ENCODE results near the gene INHBC.

INHBC gene

GRCh38 chr12:57470286-57470969 lies 35.8 kb downstream of the INHBC start:
- DNase-seq = no peak

- no peak for DNase-seq
Observed at GRCh38 chr12:57470970-57471656, 36.5 kb downstream of the INHBC start.

- no peak for DNase-seq
Observed at GRCh38 chr12:57471661-57472060, 37.1 kb downstream of the INHBC start.

- no peak for DNase-seq
Observed at GRCh38 chr12:57472391-57472790, 37.8 kb downstream of the INHBC start.

DNA sequence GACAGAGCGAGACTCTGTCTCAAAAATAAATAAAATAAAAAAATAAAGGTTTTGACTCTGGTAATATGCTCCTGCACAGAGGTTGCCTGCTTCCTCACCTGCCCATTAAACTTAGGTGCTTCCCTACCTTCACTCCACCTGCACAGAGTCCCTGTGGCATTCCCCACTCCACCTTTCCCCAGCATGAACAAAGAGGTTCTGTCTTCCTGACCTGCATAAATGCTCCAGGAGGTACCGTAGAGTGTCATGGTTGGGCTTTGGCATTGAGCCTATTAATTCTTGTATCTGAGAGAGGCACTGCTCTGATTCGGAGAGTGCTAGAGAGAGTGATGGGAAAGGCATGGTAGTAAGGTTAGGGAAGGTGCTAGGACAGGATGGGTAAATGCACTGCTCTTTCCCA lies 38.8 kb downstream of the INHBC start:
- DNase-seq = no peak

DNA sequence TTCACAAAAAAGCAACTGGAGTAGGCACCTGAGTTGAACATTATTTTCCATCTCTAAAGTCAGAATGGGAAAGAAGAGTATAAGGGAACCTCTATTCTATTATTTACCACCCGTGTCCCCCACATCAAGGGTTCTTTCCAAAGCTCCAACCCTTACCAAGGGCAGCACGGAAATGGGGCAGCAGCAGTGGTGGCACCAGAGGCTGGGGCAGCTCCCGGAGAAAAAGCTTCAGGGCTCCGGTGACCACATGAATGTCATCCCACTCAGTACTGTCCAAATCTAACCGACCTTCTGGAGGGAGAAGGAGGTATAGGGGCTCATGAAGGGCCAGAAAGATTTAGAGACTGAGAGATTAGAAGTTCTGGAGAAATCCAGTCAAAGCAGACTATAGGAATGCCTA lies 39.3 kb downstream of the INHBC start:
- no peak for DNase-seq

- DNase-seq = no peak
Observed at GRCh38 chr12:57474430-57474829, 39.8 kb downstream of the INHBC start.

DNA sequence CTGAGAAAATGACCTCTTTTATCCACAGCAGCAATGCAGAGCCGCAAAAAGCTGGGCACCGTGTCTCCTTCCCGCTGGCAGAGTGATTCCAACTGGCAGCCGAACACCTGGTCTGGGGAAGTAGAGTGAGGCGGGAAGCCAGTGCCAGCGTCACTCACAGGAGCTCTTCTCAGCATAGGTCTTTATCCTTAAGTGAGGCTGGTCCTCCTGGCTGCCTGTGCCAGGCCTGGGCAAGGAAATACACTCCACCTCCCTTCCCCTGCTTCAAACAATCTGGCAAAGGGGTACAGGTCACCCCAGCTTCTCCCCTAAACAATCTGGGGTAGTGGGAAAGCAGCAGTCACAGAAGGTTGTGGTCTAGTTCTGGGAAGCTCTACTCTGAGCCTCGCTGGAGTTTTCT lies 40.3 kb downstream of the INHBC start:
- no peak for DNase-seq

GRCh38 chr12:57475271-57476161 lies 40.9 kb downstream of the INHBC start:
- no peak for DNase-seq

DNA sequence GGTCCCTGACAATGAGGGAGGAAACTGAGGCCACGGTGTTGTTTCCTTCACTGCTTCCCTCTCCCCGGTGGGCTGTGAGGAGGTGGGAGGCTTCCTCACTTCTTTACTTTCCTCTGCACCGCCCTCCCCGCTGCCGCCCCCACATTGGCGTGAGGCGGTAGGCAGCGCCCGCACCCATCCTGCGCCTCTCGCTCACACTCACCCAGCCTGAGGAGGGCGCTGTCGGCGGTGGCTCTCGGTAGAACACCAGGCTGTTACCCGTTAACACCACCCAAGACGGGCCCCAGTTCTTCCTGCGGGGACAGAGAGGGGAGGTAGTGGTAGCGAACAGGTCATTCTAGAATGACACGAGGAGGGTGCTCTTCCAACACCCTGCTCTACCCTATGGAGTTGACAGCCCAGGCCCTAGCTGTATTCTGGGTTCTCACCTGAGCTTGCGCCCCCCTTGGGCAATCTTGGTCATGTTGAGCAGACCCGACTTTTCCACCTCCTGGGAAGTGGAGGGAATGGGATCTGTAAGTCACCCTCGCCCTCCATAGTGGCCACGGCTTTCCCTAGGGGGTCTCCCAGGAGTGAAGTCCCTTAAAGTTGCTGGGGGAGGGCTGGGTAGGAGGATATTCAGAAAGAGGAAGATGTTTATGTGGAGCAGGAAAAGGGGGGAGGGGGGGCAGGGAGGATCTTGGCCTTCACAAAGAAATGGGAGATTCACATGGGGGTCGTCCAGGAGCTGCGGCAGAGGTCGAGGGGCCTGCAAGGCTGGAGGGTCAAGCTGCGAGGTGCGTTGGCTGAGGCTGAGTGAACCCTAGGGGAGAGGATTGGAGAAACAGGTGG lies 41.8 kb downstream of the INHBC start:
- DNase-seq = peak; percentile 37 to 51

- DNase-seq = no peak
Observed at GRCh38 chr12:57476993-57477709, 42.6 kb downstream of the INHBC start.

DNA sequence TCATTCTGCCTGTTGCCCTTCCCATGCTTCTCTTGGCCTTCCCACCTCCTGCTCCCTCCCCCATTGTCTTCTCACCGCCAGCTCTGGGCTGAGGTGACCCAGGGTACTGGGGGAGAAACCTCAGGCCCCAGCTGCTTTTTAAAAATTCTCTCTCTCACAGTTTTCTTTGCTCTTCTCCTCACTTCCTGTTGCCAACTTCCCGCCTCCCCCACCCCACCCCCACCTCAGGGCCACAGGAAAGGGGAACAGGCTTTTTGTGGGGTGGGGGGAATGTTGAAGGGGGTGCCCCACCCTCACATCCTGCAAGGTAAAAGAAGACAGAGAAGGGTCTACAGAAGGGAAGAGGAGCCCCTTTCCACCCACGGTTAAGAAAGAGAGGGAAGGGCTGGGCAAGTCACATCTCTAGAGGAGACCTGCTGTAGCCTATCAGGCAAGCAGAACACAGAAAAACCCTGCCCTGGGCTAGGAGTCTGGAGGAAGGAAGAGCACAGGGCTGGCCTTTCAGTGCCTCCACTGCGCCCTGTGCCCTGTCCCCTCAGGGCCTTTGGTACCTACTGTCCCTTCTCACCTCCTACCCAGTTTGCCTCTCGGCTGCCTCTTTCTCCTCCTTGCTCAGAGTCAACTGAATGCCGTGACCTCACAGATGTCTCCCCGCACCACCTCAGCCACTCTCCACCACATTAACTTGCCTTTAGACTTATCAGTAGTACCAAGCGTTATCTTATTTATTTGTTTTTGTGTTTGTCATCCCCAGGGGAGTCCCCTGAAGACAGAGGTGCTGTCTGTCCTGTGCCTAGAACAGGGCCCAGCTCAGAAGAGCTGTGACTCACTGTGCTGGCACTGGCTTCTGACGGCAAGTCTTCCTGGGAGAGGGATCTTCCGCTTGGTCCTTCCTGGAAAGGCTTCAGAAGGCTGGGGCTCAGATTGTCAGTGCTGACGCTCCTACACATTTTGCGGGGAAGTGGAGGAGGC lies 43.4 kb downstream of the INHBC start:
- DNase-seq = peak; percentile 61 to 75

DNA sequence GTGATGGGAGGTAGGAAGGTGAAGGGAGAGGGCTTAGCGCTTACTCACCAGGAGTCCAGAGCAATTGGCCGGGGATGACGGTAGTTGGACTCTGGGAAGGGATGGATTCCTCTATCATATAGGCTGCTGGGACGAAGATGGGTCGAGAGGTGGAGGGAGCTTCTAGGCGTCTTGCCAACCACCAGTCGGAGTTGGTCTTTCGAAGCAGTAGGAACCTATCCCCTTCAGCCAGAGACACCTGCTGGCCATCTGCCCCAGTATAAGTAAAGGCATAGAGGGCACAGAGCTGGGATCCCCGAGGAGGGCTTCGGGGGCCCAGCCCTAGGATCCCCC lies 44.4 kb downstream of the INHBC start:
- DNase-seq = no peak

DNA sequence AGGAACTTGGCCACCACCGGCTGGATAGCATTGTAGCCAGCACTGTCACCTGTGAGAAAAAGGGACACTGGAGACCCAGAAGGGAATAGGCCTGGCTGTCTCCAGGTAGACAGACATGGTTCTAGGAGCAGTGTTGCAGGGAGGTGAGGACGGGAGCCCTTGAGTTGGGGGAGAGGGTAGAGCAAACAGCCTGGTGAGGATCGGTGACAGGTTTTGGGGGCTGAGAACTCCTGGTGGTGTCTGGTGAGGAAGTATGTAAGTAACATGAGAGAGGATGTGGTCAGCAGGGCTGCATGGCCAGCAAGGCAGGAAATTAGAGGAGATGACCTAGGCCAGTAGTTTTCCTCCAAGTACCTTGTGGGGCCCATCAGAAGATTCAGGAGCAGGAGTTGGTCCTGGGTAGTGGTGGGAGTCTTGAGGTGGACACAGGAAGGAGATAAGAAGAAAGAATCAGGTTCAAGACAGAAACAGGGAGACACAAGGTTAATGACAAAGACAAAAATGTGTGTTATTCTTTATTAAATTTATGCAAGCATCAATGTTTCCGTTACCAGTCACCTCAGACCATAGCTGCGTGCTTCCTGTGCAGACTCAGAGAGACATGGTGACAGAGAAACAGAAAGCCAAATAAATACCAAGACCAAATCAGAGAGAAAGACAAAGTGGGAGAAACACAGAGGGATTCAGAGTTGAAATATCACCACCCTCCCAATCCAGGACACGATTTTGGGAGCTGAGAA lies 45.0 kb downstream of the INHBC start, which contains the start of gene ARHGAP9:
TSS of gene ARHGAP9 (minus strand) at position 491 of the 740 bp plus-strand sequence. CDS start at position 31, 460 bp downstream.
- DNase-seq = peak; percentile 22 to 43

DNA sequence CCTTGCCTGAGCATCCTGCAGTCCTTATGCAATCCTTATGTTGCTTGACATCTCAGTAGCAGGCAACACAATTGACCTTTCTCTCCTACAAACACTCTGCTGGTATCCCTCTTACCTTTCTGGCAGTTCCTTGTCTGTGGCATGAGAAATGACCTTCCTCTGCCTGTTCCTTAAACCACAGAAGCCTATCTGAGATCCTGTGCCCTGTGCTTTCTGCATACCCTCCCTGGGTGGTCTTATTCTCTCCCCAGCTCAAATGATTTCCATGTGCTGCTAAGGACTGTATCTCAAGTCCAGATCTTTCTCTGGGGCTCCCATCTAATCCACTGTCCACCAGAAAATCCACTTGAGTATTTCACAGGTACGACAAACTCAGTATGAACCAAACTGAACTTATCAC lies 47.1 kb downstream of the INHBC start:
- DNase-seq = no peak

DNA sequence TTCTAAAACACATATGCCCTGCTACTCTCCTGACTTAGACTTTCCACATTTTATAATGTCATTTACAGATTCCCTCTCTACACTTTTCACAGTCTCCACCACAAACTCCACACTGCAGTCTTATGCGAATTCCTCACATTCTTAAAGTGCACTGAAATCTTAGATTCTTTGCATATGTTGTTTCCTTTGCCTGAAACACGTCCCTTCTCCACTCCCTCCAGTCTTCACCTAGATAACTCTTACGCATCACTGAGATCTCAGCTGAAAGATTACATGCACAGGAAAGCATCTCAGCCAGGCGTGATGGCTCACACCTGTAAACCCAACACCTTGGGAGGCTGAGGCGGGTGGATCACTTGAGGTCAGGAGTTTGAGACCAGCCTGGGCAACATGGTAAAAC lies 48.9 kb downstream of the INHBC start:
- DNase-seq = no peak

- no peak for DNase-seq
Observed at GRCh38 chr12:57485695-57486094, 51.1 kb downstream of the INHBC start.

- no peak for DNase-seq
Observed at GRCh38 chr12:57487055-57487596, 52.5 kb downstream of the INHBC start.

- peak; percentile 93 to 98 for DNase-seq
Observed at GRCh38 chr12:57487597-57488401, 53.2 kb downstream of the INHBC start, which contains the start of gene MARS1. TSS of gene MARS1 (plus strand) at chr12:57488068. CDS start at chr12:57488091, 23 bp downstream.

Measured in AML-193 (cell line).